ENCODE data around the gene SRPX2. TPM values are rescaled to one million over a fixed set of nuclear protein-coding genes. Genes with fewer than 3 reads are reported as not detected.

The SRPX2 gene
- total RNA-seq (10 to 100 TPM; 18.7 to 59.8 (median 25.9) TPM), polyA plus RNA-seq (10 to 100 TPM in 1 of 3 donors, 1 to 10 TPM in 2; 2.5 to 12.0 (median 4.8) TPM)

- H3K27ac ChIP-seq: peak within 1 kb of the TSS; percentile 49 to 71 (median 60)
- DNase-seq: peak; percentile 85
- 45 to 52% methylated on average over 11 of the region's 11 CpGs for WGBS, 2 donors
- no peaks in the 10 kb centered on the region for H3K27me3 ChIP-seq
- peaks cover 0 to 11% (median 5%) of the 10 kb centered on the region in 4 donors for H3K4me1 ChIP-seq
- H3K9me3 ChIP-seq: no peaks in the 10 kb centered on the region
- intact Hi-C loops (cut with DNase I): no loop called here
- H3K36me3 ChIP-seq: no peaks in the 10 kb centered on the region
- H3K4me3 ChIP-seq: peak within 1 kb of the TSS in 3 of 4 donors; percentile 24 to 30 (median 27)
- TF ChIP-seq CTCF (IDR thresholded peaks at IDR 0.05): no peak
- TF ChIP-seq POLR2A (IDR thresholded peaks at IDR 0.05): no peak
- peak; percentile 53 to 77 (median 75) for TF ChIP-seq POLR2AphosphoS5 (IDR thresholded peaks at IDR 0.05)
- TF ChIP-seq EP300 (IDR thresholded peaks at IDR 0.05): no peak
These were observed at the start of gene SRPX2 for GRCh38 chrX:100643956-100644860. Gene SRPX2, plus strand, starts transcription at chrX:100644199. Its CDS starts 2,124 bp downstream, at chrX:100646323.

GRCh38 chrX:100596601-100597000 is 47.4 kb upstream of the SRPX2 start:
- TF ChIP-seq POLR2A (IDR thresholded peaks at IDR 0.05) (no peak), POLR2AphosphoS5 (IDR thresholded peaks at IDR 0.05) (no peak), EP300 (IDR thresholded peaks at IDR 0.05) (no peak), CTCF (IDR thresholded peaks at IDR 0.05) (no peak)
- WGBS, 2 donors: 27 to 61% methylated on average over 2 of the region's 2 CpGs
- intact Hi-C loops (cut with DNase I): no loop called here
- DNase-seq: no peak
- Histone ChIP-seq H3K27ac (no peak overlapping the region), H3K4me1 (peaks cover 0 to 22% (median 0%) of the 10 kb centered on the region in 4 donors), H3K9me3 (no peaks in the 10 kb centered on the region), H3K27me3 (no peaks in the 10 kb centered on the region), H3K4me3 (no peak overlapping the region), H3K36me3 (no peaks in the 10 kb centered on the region)

- no peaks in the 10 kb centered on the region for H3K9me3 ChIP-seq
- intact Hi-C loops (cut with DNase I): no loop called here
- WGBS, 2 donors: 91% methylated on average over 9 of the region's 9 CpGs
- H3K4me1 ChIP-seq: peaks cover 0 to 13% (median 0%) of the 10 kb centered on the region in 4 donors
- H3K36me3 ChIP-seq: no peaks in the 10 kb centered on the region
- no peaks in the 10 kb centered on the region for H3K27me3 ChIP-seq
- no peak for DNase-seq
- TF ChIP-seq POLR2AphosphoS5 (IDR thresholded peaks at IDR 0.05) (no peak), CTCF (IDR thresholded peaks at IDR 0.05) (no peak), POLR2A (IDR thresholded peaks at IDR 0.05) (no peak), EP300 (IDR thresholded peaks at IDR 0.05) (no peak)
- H3K27ac ChIP-seq: no peak overlapping the region
- no peak overlapping the region for H3K4me3 ChIP-seq
These were observed 44.5 kb upstream of the SRPX2 start for GRCh38 chrX:100599456-100599855.

GRCh38 chrX:100600340-100600739 is 43.7 kb upstream of the SRPX2 start:
- no peak overlapping the region for H3K27ac ChIP-seq
- no peak overlapping the region for H3K4me3 ChIP-seq
- intact Hi-C loops (cut with DNase I): no loop called here
- H3K27me3 ChIP-seq: no peaks in the 10 kb centered on the region
- no peaks in the 10 kb centered on the region for H3K9me3 ChIP-seq
- no peaks in the 10 kb centered on the region for H3K36me3 ChIP-seq
- peaks cover 0 to 13% (median 0%) of the 10 kb centered on the region in 4 donors for H3K4me1 ChIP-seq
- TF ChIP-seq EP300 (IDR thresholded peaks at IDR 0.05) (no peak), POLR2A (IDR thresholded peaks at IDR 0.05) (no peak), CTCF (IDR thresholded peaks at IDR 0.05) (no peak), POLR2AphosphoS5 (IDR thresholded peaks at IDR 0.05) (no peak)
- DNase-seq: no peak
